IMR-90 (cell line): Measurements from ENCODE around the gene ST6GALNAC5. TPM values are rescaled to one million over a fixed set of nuclear protein-coding genes. Genes with fewer than 3 reads are reported as not detected.

ENCODE experiments used
- ATAC-seq: fragments of 200-7000 bp; cut with Tn5 transposase; 2 replicates; pipeline ENCODE4 v1.9.1; 2020; ENCODE audit warnings: low read depth, mild to moderate bottlenecking, moderate library complexity
- BruUV-seq: library from RNA; stranded (reverse); fragments of 400-500 nt; replicated peaks from 2 replicates; lab custom pipeline; 2021; lab: Mats Ljungman, UMichigan
- CTCF ChIA-PET: fragments of 300-600 bp; formaldehyde crosslinking; extraction: SDS; loops from one replicate; lab custom pipeline; 2021; ENCODE audit warnings: antibody characterized with exemption; lab: Yijun Ruan, JAX
- POLR2A ChIA-PET: fragments of 300-600 bp; sonication (Branson Sonifier 250); formaldehyde crosslinking; loops from one replicate; lab custom pipeline; 2022; ENCODE audit warnings: antibody characterized with exemption; ENCODE audit not compliant: unreplicated experiment; lab: Charles Lee
- DNase-seq: peaks from one replicate; pipeline ENCODE4 v3.0.0; 2013
- H2AFZ ChIP-seq: replicated peaks from 2 replicates; pipeline ENCODE3; 2013; ENCODE audit warnings: low read length, mild to moderate bottlenecking; ENCODE audit not compliant: poor library complexity
- H2AK5ac ChIP-seq: 2 replicates; pipeline ENCODE4 v1.6.1; 2013; ENCODE audit warnings: low read depth, low read length, inconsistent platforms
- H2AK9ac ChIP-seq: replicated peaks from 2 replicates; pipeline ENCODE3; 2013; ENCODE audit warnings: mild to moderate bottlenecking, low read depth, low read length, moderate library complexity; ENCODE audit not compliant: poor library complexity
- H2BK120ac ChIP-seq: 2 replicates; pipeline ENCODE4 v1.6.1; 2013; ENCODE audit warnings: low read depth, low read length, inconsistent platforms
- H2BK15ac ChIP-seq: 3 replicates; pipeline ENCODE4 v1.6.1; 2013; ENCODE audit warnings: low read depth, low read length, inconsistent platforms
- H2BK20ac ChIP-seq: 2 replicates; pipeline ENCODE4 v1.6.1; 2013; ENCODE audit warnings: low read depth, mild to moderate bottlenecking, inconsistent platforms, low read length, moderate library complexity
- H2BK5ac ChIP-seq: 2 replicates; pipeline ENCODE4 v1.6.1; 2013; ENCODE audit warnings: mild to moderate bottlenecking, low read depth, low read length, inconsistent platforms; ENCODE audit not compliant: poor library complexity, severe bottlenecking
- H3K14ac ChIP-seq: replicated peaks from 2 replicates; pipeline ENCODE4 v1.6.1; 2013; ENCODE audit warnings: low read depth, low read length, inconsistent platforms
- H3K18ac ChIP-seq: 2 replicates; pipeline ENCODE4 v1.6.1; 2013; ENCODE audit warnings: low read depth, low read length, control low read depth
- H3K23ac ChIP-seq: 2 replicates; pipeline ENCODE4 v1.6.1; 2013; ENCODE audit warnings: low read depth, low read length, inconsistent platforms
- H3K27ac ChIP-seq: 2 replicates; pipeline ENCODE4 v1.5.1; 2013; ENCODE audit warnings: mild to moderate bottlenecking, control low read depth, low read length; ENCODE audit not compliant: insufficient read depth
- H3K27me3 ChIP-seq: 2 replicates; pipeline ENCODE4 v1.6.1; 2013; ENCODE audit warnings: low read length; ENCODE audit not compliant: control insufficient read depth, insufficient read depth
- H3K36me3 ChIP-seq: 2 replicates; pipeline ENCODE4 v1.6.1; 2013; ENCODE audit warnings: low read length, mixed read lengths; ENCODE audit not compliant: control insufficient read depth, insufficient read depth
- H3K4ac ChIP-seq: 2 replicates; pipeline ENCODE4 v1.6.1; 2013; ENCODE audit warnings: low read depth, low read length, inconsistent platforms
- H3K4me1 ChIP-seq: 2 replicates; pipeline ENCODE4 v1.6.1; 2013; ENCODE audit warnings: low read length, mixed read lengths; ENCODE audit not compliant: control insufficient read depth, insufficient read depth
- H3K4me2 ChIP-seq: 2 replicates; pipeline ENCODE4 v1.6.1; 2013; ENCODE audit warnings: low read depth, mild to moderate bottlenecking, control low read depth, low read length, moderate library complexity
- H3K4me3 ChIP-seq: 2 replicates; pipeline ENCODE4 v1.5.1; 2013; ENCODE audit warnings: low read depth, mild to moderate bottlenecking, control low read depth, low read length, moderate library complexity; ENCODE audit not compliant: insufficient read depth
- H3K56ac ChIP-seq: 2 replicates; pipeline ENCODE4 v1.6.1; 2013; ENCODE audit warnings: low read length, inconsistent platforms; ENCODE audit not compliant: insufficient read depth; ENCODE audit errors: extremely low read depth
- H3K79me1 ChIP-seq, 2 experiments: 2 replicates each; pipeline ENCODE4 v1.6.1; 2013; ENCODE audit warnings: low read length in 2 of 2, inconsistent platforms in 1 of 2, low read depth in 1 of 2
- H3K9ac ChIP-seq: 2 replicates; pipeline ENCODE4 v1.6.1; 2013; ENCODE audit warnings: low read depth, low read length, control low read depth
- H3K9me1 ChIP-seq: 2 replicates; pipeline ENCODE4 v1.6.1; 2013; ENCODE audit warnings: low read length, inconsistent platforms; ENCODE audit not compliant: insufficient read depth
- H3K9me3 ChIP-seq: 2 replicates; pipeline ENCODE4 v1.6.1; 2013; ENCODE audit warnings: low read length; ENCODE audit not compliant: control insufficient read depth, insufficient read depth
- H4K20me1 ChIP-seq: 2 replicates; pipeline ENCODE4 v1.6.1; 2013; ENCODE audit warnings: low read length, inconsistent platforms; ENCODE audit not compliant: insufficient read depth
- H4K5ac ChIP-seq: 2 replicates; pipeline ENCODE4 v1.6.1; 2013; ENCODE audit warnings: mild to moderate bottlenecking, low read depth, low read length, control low read depth
- H4K8ac ChIP-seq, 2 experiments: 2 replicates each; pipeline ENCODE4 v1.6.1; 2013; ENCODE audit warnings: low read depth in 2 of 2, low read length in 2 of 2, control low read depth in 1 of 2, inconsistent platforms in 1 of 2
- H4K91ac ChIP-seq: 2 replicates; pipeline ENCODE4 v1.6.1; 2013; ENCODE audit warnings: low read depth, low read length, inconsistent platforms; ENCODE audit not compliant: insufficient read depth
- BHLHE40 ChIP-seq: fragments of 150-350 bp; IDR thresholded peaks from 2 replicates; pipeline ENCODE4 v1.6.1; 2016; ENCODE audit warnings: mild to moderate bottlenecking, low read depth, low read length
- CEBPB ChIP-seq: IDR thresholded peaks from 2 replicates; pipeline ENCODE4 v1.6.1; 2012; ENCODE audit warnings: low read depth, low read length, improper control_type of control experiment
- CHD1 ChIP-seq: IDR thresholded peaks from 2 replicates; pipeline ENCODE4 v1.6.1; 2012; ENCODE audit warnings: low read depth, low read length, improper control_type of control experiment
- FOS ChIP-seq: fragments of 150-350 bp; IDR thresholded peaks from 2 replicates; pipeline ENCODE4 v1.6.1; 2016; ENCODE audit warnings: low read depth, low read length
- MAFK ChIP-seq: IDR thresholded peaks from 2 replicates; pipeline ENCODE4 v1.6.1; 2012; ENCODE audit warnings: low read depth, low read length, improper control_type of control experiment
- MAZ ChIP-seq: IDR thresholded peaks from 2 replicates; pipeline ENCODE4 v1.6.1; 2012; ENCODE audit warnings: low read depth, mild to moderate bottlenecking, low read length, improper control_type of control experiment, moderate library complexity, borderline replicate concordance
- MXI1 ChIP-seq: IDR thresholded peaks from 2 replicates; pipeline ENCODE4 v1.6.1; 2012; ENCODE audit warnings: low read depth, mild to moderate bottlenecking, low read length, moderate library complexity, borderline replicate concordance
- NFE2L2 ChIP-seq: fragments of 150-350 bp; IDR thresholded peaks from 2 replicates; pipeline ENCODE4 v1.6.1; 2016; ENCODE audit warnings: low read depth, mild to moderate bottlenecking, low read length
- POLR2A ChIP-seq: IDR thresholded peaks from 2 replicates; pipeline ENCODE4 v1.6.1; 2012; ENCODE audit warnings: mild to moderate bottlenecking, low read depth, low read length
- RAD21 ChIP-seq: IDR thresholded peaks from 2 replicates; pipeline ENCODE4 v1.6.1; 2012; ENCODE audit warnings: low read length, improper control_type of control experiment
- RCOR1 ChIP-seq: IDR thresholded peaks from 2 replicates; pipeline ENCODE4 v1.6.1; 2012; ENCODE audit warnings: mild to moderate bottlenecking, low read length, improper control_type of control experiment; ENCODE audit not compliant: insufficient replicate concordance
- RFX5 ChIP-seq: IDR thresholded peaks from 2 replicates; pipeline ENCODE4 v1.8.0; 2012; ENCODE audit warnings: low read depth, mild to moderate bottlenecking, low read length, moderate library complexity
- SMC3 ChIP-seq: fragments of 150-350 bp; IDR thresholded peaks from 2 replicates; pipeline ENCODE4 v1.6.1; 2016; ENCODE audit warnings: low read depth, mild to moderate bottlenecking, antibody characterized with exemption, low read length, moderate library complexity
- USF2 ChIP-seq: fragments of 150-350 bp; IDR thresholded peaks from 2 replicates; pipeline ENCODE4 v1.6.1; 2017; ENCODE audit warnings: mild to moderate bottlenecking, antibody characterized with exemption, low read length, low read depth
- WGBS, 2 experiments: methylation state at CpG; one replicate each; pipeline versions ENCODE4 v1.1.5 to v1.1.7; 2013; ENCODE audit warnings: missing lambda C conversion rate in 2 of 2; ENCODE audit not compliant: insufficient read length in 1 of 2; ENCODE audit errors: extremely low coverage in 2 of 2; 5-methylcytosine and 5-hydroxymethylcytosine counted together
- dilution Hi-C: fragments of 300-500 bp; cut with HindIII; formaldehyde crosslinking; loops from one replicate; pipeline ENCODE4 v1.14.3; 2018; ENCODE audit warnings: low sequenced_read_pairs; ENCODE audit not compliant: unreplicated experiment
- in situ Hi-C: fragments of 300-500 bp; cut with MboI; formaldehyde crosslinking; loops from 3 replicates; pipeline ENCODE4 v1.14.3; 2019; ENCODE audit warnings: low sequenced_read_pairs, inconsistent platforms, mixed read lengths
- intact Hi-C: fragments of 100-400 bp; cut with micrococcal nuclease; formaldehyde crosslinking; loops from 2 replicates; pipeline ENCODE4 v1.10.0; 2022
- polyA plus RNA-seq, 3 experiments: library from polyadenylated mRNA; depleted of rRNA; stranded (reverse); fragments of >200 nt; gene quantifications; 2 replicates each; pipeline ENCODE4 v1.2.3, GENCODE V29; 2012; ENCODE audit warnings: low replicate concordance in 1 of 3
- total RNA-seq: library from RNA; depleted of rRNA; stranded (reverse); fragments of >200 nt; gene quantifications from 2 replicates; pipeline ENCODE4 v1.2.3, GENCODE V29; 2012
- TF ChIP-seq, protein P1 (sequence below): conservative IDR thresholded peaks from 2 replicates; pipeline ENCODE4 v1.5.1; 2012; ENCODE audit warnings: mild to moderate bottlenecking, low read depth, low read length, improper control_type of control experiment
- TF ChIP-seq, protein P2 (sequence below): fragments of 150-350 bp; IDR thresholded peaks from 2 replicates; pipeline ENCODE4 v1.6.1; 2016; ENCODE audit warnings: low read depth, mild to moderate bottlenecking, low read length, moderate library complexity, borderline replicate concordance

Gene ST6GALNAC5
- total and polyA plus RNA-seq, 2 of the 4 experiments (the other 2 are of a cell fraction): 3.4 to 4.0 TPM

- POLR2A ChIA-PET: no interaction called here
Observed at GRCh38 chr1:77024500-77024899, 157.2 kb downstream of the ST6GALNAC5 start.

More at GRCh38 chr1:77024500-77024899, 157.2 kb downstream of the ST6GALNAC5 start:
- Histone ChIP-seq H3K9me3 (no peaks in the 10 kb centered on the region), H3K9ac (no peak overlapping the region), H3K4me3 (no peak overlapping the region), H2BK120ac (no peak overlapping the region), H3K27me3 (peaks cover 26% of the 10 kb centered on the region), H3K9me1 (no peaks in the 10 kb centered on the region), H3K4me1 (no peaks in the 10 kb centered on the region), H3K79me1 (no peaks in the 10 kb centered on the region), H2BK5ac (no peak overlapping the region), H3K14ac (no peak overlapping the region), H2BK20ac (no peak overlapping the region), H2AFZ (no peak overlapping the region), H3K56ac (no peak overlapping the region), H4K20me1 (no peaks in the 10 kb centered on the region), H3K23ac (no peak overlapping the region), H4K91ac (no peak overlapping the region), H3K36me3 (no peaks in the 10 kb centered on the region), H4K8ac (no peak overlapping the region), H2AK5ac (no peak overlapping the region), H3K4ac (no peak overlapping the region), H2AK9ac (no peak overlapping the region), H4K5ac (no peak overlapping the region), H3K18ac (no peak overlapping the region), H3K4me2 (no peak overlapping the region), H2BK15ac (no peak overlapping the region), H3K27ac (no peak overlapping the region)
- DNase-seq: no peak
- in situ Hi-C loops: no loop called here
- intact Hi-C loops: no loop called here
- CTCF ChIA-PET: no interaction called here
- no TSS peak for BruUV-seq
- no peak for ATAC-seq
- dilution Hi-C loops: no loop called here
- WGBS, 2 experiments: 74% methylated on average over 2 of the region's 4 CpGs; no CpG with 5 or more reads in 1 of the 2 experiments
- TF ChIP-seq CHD1 (no peak), FOS (no peak), CEBPB (no peak), RAD21 (no peak), USF2 (no peak), MAZ (no peak), RFX5 (no peak), NFE2L2 (no peak), MAFK (no peak), BHLHE40 (no peak), MXI1 (no peak), POLR2A (no peak), RCOR1 (no peak), SMC3 (no peak)
- TF ChIP-seq, protein P1, sequence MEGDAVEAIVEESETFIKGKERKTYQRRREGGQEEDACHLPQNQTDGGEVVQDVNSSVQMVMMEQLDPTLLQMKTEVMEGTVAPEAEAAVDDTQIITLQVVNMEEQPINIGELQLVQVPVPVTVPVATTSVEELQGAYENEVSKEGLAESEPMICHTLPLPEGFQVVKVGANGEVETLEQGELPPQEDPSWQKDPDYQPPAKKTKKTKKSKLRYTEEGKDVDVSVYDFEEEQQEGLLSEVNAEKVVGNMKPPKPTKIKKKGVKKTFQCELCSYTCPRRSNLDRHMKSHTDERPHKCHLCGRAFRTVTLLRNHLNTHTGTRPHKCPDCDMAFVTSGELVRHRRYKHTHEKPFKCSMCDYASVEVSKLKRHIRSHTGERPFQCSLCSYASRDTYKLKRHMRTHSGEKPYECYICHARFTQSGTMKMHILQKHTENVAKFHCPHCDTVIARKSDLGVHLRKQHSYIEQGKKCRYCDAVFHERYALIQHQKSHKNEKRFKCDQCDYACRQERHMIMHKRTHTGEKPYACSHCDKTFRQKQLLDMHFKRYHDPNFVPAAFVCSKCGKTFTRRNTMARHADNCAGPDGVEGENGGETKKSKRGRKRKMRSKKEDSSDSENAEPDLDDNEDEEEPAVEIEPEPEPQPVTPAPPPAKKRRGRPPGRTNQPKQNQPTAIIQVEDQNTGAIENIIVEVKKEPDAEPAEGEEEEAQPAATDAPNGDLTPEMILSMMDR: no peak
- TF ChIP-seq, protein P2, sequence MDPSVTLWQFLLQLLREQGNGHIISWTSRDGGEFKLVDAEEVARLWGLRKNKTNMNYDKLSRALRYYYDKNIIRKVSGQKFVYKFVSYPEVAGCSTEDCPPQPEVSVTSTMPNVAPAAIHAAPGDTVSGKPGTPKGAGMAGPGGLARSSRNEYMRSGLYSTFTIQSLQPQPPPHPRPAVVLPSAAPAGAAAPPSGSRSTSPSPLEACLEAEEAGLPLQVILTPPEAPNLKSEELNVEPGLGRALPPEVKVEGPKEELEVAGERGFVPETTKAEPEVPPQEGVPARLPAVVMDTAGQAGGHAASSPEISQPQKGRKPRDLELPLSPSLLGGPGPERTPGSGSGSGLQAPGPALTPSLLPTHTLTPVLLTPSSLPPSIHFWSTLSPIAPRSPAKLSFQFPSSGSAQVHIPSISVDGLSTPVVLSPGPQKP: no peak
